Keratinocyte (primary cell): Measurements from ENCODE around the gene CALML5. TPM values are rescaled to one million over a fixed set of nuclear protein-coding genes. Genes with fewer than 3 reads are reported as not detected.

Source experiments
- DNase-seq: peaks from one replicate; pipeline ENCODE4 v3.0.0-alpha.2; 2011; ENCODE audit warnings: low read depth, missing footprints, low spot score
- FAIRE-seq: peaks from 2 replicates; lab custom pipeline; 2011; peaks lifted over from hg19 to GRCh38; lab: Jason Lieb, UNC
- H2AFZ ChIP-seq: 2 replicates; pipeline ENCODE4 v1.6.0; 2012; ENCODE audit warnings: low read length, control low read depth, inconsistent platforms; ENCODE audit not compliant: control insufficient read depth
- H3K27ac ChIP-seq: 2 replicates; pipeline ENCODE4 v1.5.1; 2011; ENCODE audit warnings: low read length; ENCODE audit not compliant: control insufficient read depth, insufficient read depth
- H3K27me3 ChIP-seq: 3 replicates; pipeline ENCODE4 v1.6.0; 2011; ENCODE audit warnings: low read length; ENCODE audit not compliant: control insufficient read depth, insufficient read depth; ENCODE audit errors: extremely low read depth
- H3K36me3 ChIP-seq, 2 experiments: 2 replicates in 1 of 2; 3 replicates in 1 of 2; pipeline ENCODE4 v1.5.1; 2011; ENCODE audit warnings: low read length in 2 of 2, mild to moderate bottlenecking in 1 of 2; ENCODE audit not compliant: control insufficient read depth in 2 of 2, insufficient read depth in 2 of 2; ENCODE audit errors: extremely low read depth in 1 of 2
- H3K4me1 ChIP-seq: 3 replicates; pipeline ENCODE4 v1.5.1; 2011; ENCODE audit warnings: low read length; ENCODE audit not compliant: control insufficient read depth, insufficient read depth; ENCODE audit errors: extremely low read depth
- H3K4me2 ChIP-seq: 3 replicates; pipeline ENCODE4 v1.6.0; 2011; ENCODE audit warnings: low read depth, low read length; ENCODE audit not compliant: control insufficient read depth, insufficient read depth; ENCODE audit errors: extremely low read depth
- H3K4me3 ChIP-seq, 3 experiments: fragments of 200-600 bp in 1 of 3; sonication (generic) in 1 of 3; 2 replicates in 2 of 3; 3 replicates in 1 of 3; pipeline ENCODE4 v1.5.1; 2011 to 2016; ENCODE audit warnings: low read length in 3 of 3, mild to moderate bottlenecking in 3 of 3, control low read depth in 2 of 3, inconsistent platforms in 1 of 3, low read depth in 1 of 3, mixed read lengths in 1 of 3, mixed run types in 1 of 3, moderate library complexity in 1 of 3; ENCODE audit not compliant: control insufficient read depth in 2 of 3, insufficient read depth in 2 of 3; ENCODE audit errors: extremely low read depth in 1 of 3
- H3K79me2 ChIP-seq: 2 replicates; pipeline ENCODE4 v1.6.0; 2012; ENCODE audit warnings: low read length; ENCODE audit not compliant: control insufficient read depth, insufficient read depth
- H3K9ac ChIP-seq: 3 replicates; pipeline ENCODE4 v1.6.0; 2011; ENCODE audit warnings: low read length; ENCODE audit not compliant: control insufficient read depth, insufficient read depth; ENCODE audit errors: extremely low read depth
- H3K9me1 ChIP-seq: 3 replicates; pipeline ENCODE4 v1.6.0; 2011; ENCODE audit warnings: low read length; ENCODE audit not compliant: control insufficient read depth, insufficient read depth; ENCODE audit errors: extremely low read depth
- H3K9me3 ChIP-seq: 2 replicates; pipeline ENCODE4 v1.5.1; 2012; ENCODE audit warnings: low read depth, low read length; ENCODE audit not compliant: control insufficient read depth
- H4K20me1 ChIP-seq: 3 replicates; pipeline ENCODE4 v1.6.0; 2011; ENCODE audit warnings: low read length; ENCODE audit not compliant: control insufficient read depth, insufficient read depth; ENCODE audit errors: extremely low read depth
- CTCF ChIP-seq, 3 experiments: IDR thresholded peaks in 1 of 3; conservative IDR thresholded peaks in 1 of 3; optimal IDR thresholded peaks in 1 of 3; 2 replicates in 2 of 3; 3 replicates in 1 of 3; pipeline versions ENCODE3 to v1.5.1; 2011; ENCODE audit warnings: low read length in 3 of 3, mild to moderate bottlenecking in 3 of 3, moderate library complexity in 2 of 3, control low read depth in 1 of 3, inconsistent platforms in 1 of 3; ENCODE audit not compliant: insufficient read depth in 2 of 3; ENCODE audit errors: extremely low read depth in 1 of 3
- EZH2 ChIP-seq: IDR thresholded peaks from one replicate; pipeline ENCODE4 v1.6.1; 2012; ENCODE audit warnings: inconsistent platforms, mild to moderate bottlenecking, low read length, moderate library complexity
- dilution Hi-C: fragments of 300-500 bp; cut with MboI; formaldehyde crosslinking; loops from one replicate; pipeline ENCODE4 v1.7.0; 2020; ENCODE audit warnings: low sequenced_read_pairs; ENCODE audit not compliant: extremely low pct_ligation_motif_present
- polyA plus RNA-seq, 5 experiments: library from polyadenylated mRNA; depleted of rRNA in 3 of 5; stranded (reverse) in 3 of 5; stranded (forward) in 1 of 5; unstranded in 1 of 5; fragments of >200 nt; gene quantifications; 1 replicate in 1 of 5; 2 replicates in 3 of 5; 3 replicates in 1 of 5; pipeline versions ENCODE4 v1.2.1 to v1.2.3, GENCODE V29; 2011 to 2012; ENCODE audit warnings: missing spikeins in 2 of 5, low read depth in 1 of 5, low replicate concordance in 1 of 5

CALML5 gene
- polyA plus RNA-seq, 1 donor (not counting 4 experiments of a cell fraction or from before 2014, with no cell fraction given): 5.7 TPM

- no peak overlapping the region for H3K4me3 ChIP-seq
- FAIRE-seq (peak; percentile 98), DNase-seq (peak; percentile 93)
- no peak overlapping the region for H3K9ac ChIP-seq
- dilution Hi-C loops: no loop called here
- H3K9me3 ChIP-seq: peaks cover 10% of the 10 kb centered on the region
- H3K27me3 ChIP-seq: no peaks in the 10 kb centered on the region
- no peaks in the 10 kb centered on the region for H3K79me2 ChIP-seq
- no peaks in the 10 kb centered on the region for H4K20me1 ChIP-seq
- peaks cover 25% of the 10 kb centered on the region for H3K4me1 ChIP-seq
- H3K36me3 ChIP-seq: no peaks in the 10 kb centered on the region
- no peak overlapping the region for H2AFZ ChIP-seq
- peak overlapping the region; percentile 56 for H3K27ac ChIP-seq
- no peak for TF ChIP-seq CTCF (optimal IDR thresholded peaks at IDR 0.05 in 1 of 3, IDR thresholded peaks at IDR 0.05 in 1 of 3, conservative IDR thresholded peaks at IDR 0.05 in 1 of 3; ENCODE audit: extremely low read depth in 1 of 3, insufficient read depth in 2 of 3, low read length in 3 of 3)
- TF ChIP-seq EZH2: no peak
- H3K9me1 ChIP-seq: no peaks in the 10 kb centered on the region
- peak overlapping the region; percentile 25 for H3K4me2 ChIP-seq
Measured at GRCh38 chr10:5484205-5484604, 15.2 kb downstream of the CALML5 start.

GRCh38 chr10:5482016-5482415 lies 17.4 kb downstream of the CALML5 start:
- dilution Hi-C loops: no loop called here
- H4K20me1 ChIP-seq: no peaks in the 10 kb centered on the region
- no peak overlapping the region for H2AFZ ChIP-seq
- no peaks in the 10 kb centered on the region for H3K79me2 ChIP-seq
- peaks cover 10% of the 10 kb centered on the region for H3K9me3 ChIP-seq
- no peaks in the 10 kb centered on the region for H3K36me3 ChIP-seq
- no peak for FAIRE-seq
- H3K4me1 ChIP-seq: peaks cover 9% of the 10 kb centered on the region
- DNase-seq: no peak
- H3K9me1 ChIP-seq: no peaks in the 10 kb centered on the region
- no peak overlapping the region for H3K27ac ChIP-seq
- no peak overlapping the region for H3K4me2 ChIP-seq
- no peak for TF ChIP-seq CTCF (optimal IDR thresholded peaks at IDR 0.05 in 1 of 3, IDR thresholded peaks at IDR 0.05 in 1 of 3, conservative IDR thresholded peaks at IDR 0.05 in 1 of 3; ENCODE audit: extremely low read depth in 1 of 3, insufficient read depth in 2 of 3, low read length in 3 of 3)
- no peak for TF ChIP-seq EZH2
- H3K9ac ChIP-seq: no peak overlapping the region
- no peaks in the 10 kb centered on the region for H3K27me3 ChIP-seq
- no peak overlapping the region for H3K4me3 ChIP-seq
